Lung (tissue), 12 donors: Measurements from ENCODE around the gene CNTNAP2. TPM values are rescaled to one million over a fixed set of nuclear protein-coding genes. Genes with fewer than 3 reads are reported as not detected.
"Not testable (repeated sequence)": the region's sequence is repeated elsewhere in the genome, so short reads cannot be mapped to it uniquely, and the experiment has no call there.

Source experiments
- ATAC-seq: fragments of 200-7000 bp; cut with Tn5 transposase; one replicate; pipeline ENCODE4 v1.9.1; 2020; ENCODE audit warnings: moderate number of reproducible peaks; ENCODE audit not compliant: insufficient read depth, low FRiP score
- DNase-seq, 3 donors: peaks; one replicate each; pipeline ENCODE4 v3.0.0-alpha.2; 2013 to 2017
- H3K27ac ChIP-seq, 2 donors: one replicate each; pipeline ENCODE4 v1.5.1; 2013; ENCODE audit warnings: mild to moderate bottlenecking in 2 of 2, moderate library complexity in 2 of 2, control low read depth in 1 of 2, inconsistent platforms in 1 of 2, low read depth in 1 of 2, low read length in 1 of 2
- H3K27me3 ChIP-seq, 3 donors: one replicate each; pipeline ENCODE4 v1.5.1; 2013; ENCODE audit warnings: low read length in 2 of 3; ENCODE audit not compliant: control insufficient read depth in 3 of 3, insufficient read depth in 3 of 3
- H3K36me3 ChIP-seq, 4 donors: one replicate each; pipeline ENCODE4 v1.5.1; 2013; ENCODE audit warnings: low read length in 4 of 4, mild to moderate bottlenecking in 1 of 4, moderate library complexity in 1 of 4; ENCODE audit not compliant: control insufficient read depth in 4 of 4, insufficient read depth in 4 of 4
- H3K4me1 ChIP-seq, 5 donors: one replicate each; pipeline ENCODE4 v1.5.1; 2013; ENCODE audit warnings: low read length in 5 of 5, mild to moderate bottlenecking in 2 of 5, moderate library complexity in 1 of 5; ENCODE audit not compliant: control insufficient read depth in 5 of 5, insufficient read depth in 5 of 5
- H3K4me3 ChIP-seq: one replicate; pipeline ENCODE4 v1.5.1; 2013; ENCODE audit warnings: mild to moderate bottlenecking, control low read depth, moderate library complexity
- H3K9ac ChIP-seq, 2 donors: one replicate each; pipeline ENCODE4 v1.5.1; 2013; ENCODE audit warnings: low read length in 2 of 2, control low read depth in 1 of 2; ENCODE audit not compliant: insufficient read depth in 1 of 2
- H3K9me3 ChIP-seq, 4 donors: one replicate each; pipeline ENCODE4 v1.5.1; 2013; ENCODE audit warnings: low read length in 3 of 4, mild to moderate bottlenecking in 1 of 4, moderate library complexity in 1 of 4; ENCODE audit not compliant: control insufficient read depth in 4 of 4, insufficient read depth in 3 of 4
- CTCF ChIP-seq: IDR thresholded peaks from 2 replicates; pipeline ENCODE4 v1.5.1; 2012; ENCODE audit warnings: mild to moderate bottlenecking; ENCODE audit errors: control extremely low read depth, extremely low read depth
- WGBS, 2 donors: extraction: QIAGEN DNeasy Blood & Tissue Kit; methylation state at CpG; one replicate each; pipeline ENCODE4 v1.1.7; 2013; 5-methylcytosine and 5-hydroxymethylcytosine counted together
- polyA plus RNA-seq, 2 donors: library from polyadenylated mRNA; stranded (reverse); fragments of 200-250 nt; gene quantifications; one replicate each; pipeline ENCODE4 v1.2.1, GENCODE V29; 2013
- total RNA-seq, 2 donors: library from RNA; depleted of rRNA in 1 of 2; stranded (reverse); fragments of >200 nt in 1 of 2; gene quantifications; one replicate each; pipeline ENCODE4 v1.2.1, GENCODE V29; 2014 to 2021
- donor health status: control.
- donor health status: control.
- donor health status: Bipolar disorder and iron deficiency.
- donor health status: healthy.
- donor health status: DM: yes; HTN: yes; CAD: no.

The CNTNAP2 gene
- total and polyA plus RNA-seq, 4 donors, result 0.18 to 45.3 (median 0.52) TPM

- DNase-seq, result no peak
- no peak for ATAC-seq
- no peak for TF ChIP-seq CTCF
- no peak overlapping the region for H3K27ac ChIP-seq
- H3K4me3 ChIP-seq, result no peak overlapping the region
- no peaks in the 10 kb centered on the region for H3K27me3 ChIP-seq
- H3K9ac ChIP-seq, result no peak overlapping the region
- H3K4me1 ChIP-seq, result no peaks in the 10 kb centered on the region
- peaks cover 0 to 9% (median 1%) of the 10 kb centered on the region in 4 donors for H3K9me3 ChIP-seq
- H3K36me3 ChIP-seq, result no peaks in the 10 kb centered on the region
- WGBS, 2 donors, result 93 to 96% methylated on average over 13 to 15 of the region's 15 CpGs
These were observed 2213.7 kb downstream of the CNTNAP2 start for GRCh38 chr7:148330124-148330818.

- Histone ChIP-seq H3K27me3 (peaks cover 0 to 1% (median 0%) of the 10 kb centered on the region in 3 donors), H3K9ac (no peak overlapping the region), H3K36me3 (no peaks in the 10 kb centered on the region), H3K27ac (no peak overlapping the region), H3K9me3 (peaks cover 0 to 9% (median 1%) of the 10 kb centered on the region in 4 donors), H3K4me1 (no peaks in the 10 kb centered on the region), H3K4me3 (no peak overlapping the region)
- 88 to 96% methylated on average over 9 of the region's 9 CpGs for WGBS, 2 donors
- TF ChIP-seq CTCF, result no peak
- no peak for DNase-seq
- ATAC-seq, result no peak
These were observed 2214.2 kb downstream of the CNTNAP2 start for GRCh38 chr7:148330822-148331221.

GRCh38 chr7:148331456-148331855 lies 2214.9 kb downstream of the CNTNAP2 start:
- H3K36me3 ChIP-seq, H3K9me3 ChIP-seq, H3K27me3 ChIP-seq, H3K4me3 ChIP-seq, H3K4me1 ChIP-seq, H3K9ac ChIP-seq, ATAC-seq, DNase-seq, H3K27ac ChIP-seq: not testable (repeated sequence)
- WGBS, 2 donors, result 82% methylated on average over 11 of the region's 11 CpGs

GRCh38 chr7:148332191-148333186 lies 2215.9 kb downstream of the CNTNAP2 start:
- no peak for ATAC-seq
- 67 to 85% methylated on average over 8 of the region's 8 CpGs for WGBS, 2 donors
- no peak for DNase-seq
- peaks cover 0 to 9% (median 3%) of the 10 kb centered on the region in 4 donors for H3K9me3 ChIP-seq
- H3K9ac ChIP-seq, result no peak overlapping the region
- no peaks in the 10 kb centered on the region for H3K36me3 ChIP-seq
- peaks cover 0 to 12% (median 10%) of the 10 kb centered on the region in 3 donors for H3K27me3 ChIP-seq
- no peak for TF ChIP-seq CTCF
- no peak overlapping the region for H3K4me3 ChIP-seq
- H3K27ac ChIP-seq, result no peak overlapping the region
- no peaks in the 10 kb centered on the region for H3K4me1 ChIP-seq
